GM12891 (cell line): ENCODE data around the gene AGAP9.
"Not testable (repeated sequence)": the region's sequence is repeated elsewhere in the genome, so short reads cannot be mapped to it uniquely, and the experiment has no call there.

Experiments used
- PAX5 ChIP-seq: IDR thresholded peaks from 2 replicates; pipeline ENCODE4 v1.6.1; 2011; ENCODE audit warnings: low read length, moderate library complexity, mild to moderate bottlenecking; ENCODE audit not compliant: insufficient read depth, severe bottlenecking
- POLR2A ChIP-seq: IDR thresholded peaks from 2 replicates; pipeline ENCODE4 v1.6.1; 2011; ENCODE audit warnings: low read depth, low read length, control low read depth
- POLR2AphosphoS5 ChIP-seq: IDR thresholded peaks from 2 replicates; pipeline ENCODE4 v1.6.1; 2011; ENCODE audit warnings: low read depth, low read length, control low read depth
- POU2F2 ChIP-seq: IDR thresholded peaks from 2 replicates; pipeline ENCODE4 v1.6.1; 2011; ENCODE audit warnings: low read depth, mild to moderate bottlenecking, control low read depth, low read length, moderate library complexity
- TAF1 ChIP-seq: IDR thresholded peaks from 2 replicates; pipeline ENCODE4 v1.6.1; 2011; ENCODE audit warnings: low read depth, low read length, control low read depth

- not testable (repeated sequence) for TF ChIP-seq POLR2A, POLR2AphosphoS5, TAF1, POU2F2, PAX5
Measured at GRCh38 chr10:47483923-47484322, 39.5 kb downstream of the AGAP9 start, which contains the start of gene ANXA8.
